ENCODE results near the gene SNX25.

Gene SNX25

DNA sequence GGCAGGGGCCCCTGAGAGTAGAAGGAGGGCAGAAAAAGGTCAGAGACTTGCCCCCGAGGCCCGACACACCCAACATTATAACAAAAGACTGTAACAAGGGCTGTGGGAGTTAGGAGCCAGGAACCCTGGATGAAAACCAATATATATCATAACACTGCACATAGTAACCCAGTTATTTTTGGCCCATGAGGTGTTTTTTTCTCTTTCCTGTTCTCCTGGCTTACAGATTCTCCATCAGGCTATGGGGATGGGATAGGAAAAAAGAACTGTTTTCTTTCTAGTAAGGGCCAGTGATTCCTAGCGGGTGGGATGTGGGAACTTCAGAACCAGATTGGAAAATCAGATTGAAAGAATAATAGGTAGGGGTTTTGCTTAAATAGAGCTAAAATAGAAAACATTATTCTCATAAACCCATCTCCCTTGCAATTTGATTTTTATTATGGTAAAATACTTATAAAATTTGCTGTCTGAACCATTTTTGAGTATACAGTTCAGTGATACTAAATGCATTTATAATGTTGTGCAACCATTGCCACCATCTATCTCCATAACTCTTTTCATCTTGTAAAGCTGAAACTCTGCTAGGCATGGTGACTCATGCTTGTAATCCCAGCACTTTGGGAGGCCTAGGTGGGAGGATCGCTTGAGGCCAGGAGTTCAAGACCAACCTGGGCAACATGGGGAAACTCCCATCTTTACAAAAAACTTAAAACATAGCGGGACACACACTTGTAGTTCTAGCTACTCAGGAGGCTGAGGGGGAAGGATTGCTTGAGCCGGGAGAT lies 33.5 kb downstream of the SNX25 start:
- POLR2A ChIA-PET: no interaction called here

GRCh38 chr4:185243879-185244278 lies 34.5 kb downstream of the SNX25 start:
- ChIA-PET CTCF (interaction anchor here (0.6 kb wide), 1 partner anchor 61 kb away, joined by 3 read pairs; no protein-coding TSS in a partner anchor), POLR2A (no interaction called here)
- Histone ChIP-seq H3K4me1 (ENCODE audit: control insufficient read depth, insufficient read depth, low read length) (peaks cover 10% of the 10 kb centered on the region), H3K4me3 (ENCODE audit: low read depth, low read length) (no peak overlapping the region), H3K36me3 (ENCODE audit: control insufficient read depth in 2 of 2, insufficient read depth in 1 of 2, low read length in 2 of 2) (no peaks in the 10 kb centered on the region; a peak in 1 of 3 replicates), H3K27ac (ENCODE audit: extremely low read depth, low read depth, low read length) (no peak overlapping the region), H3K9me3 (ENCODE audit: control insufficient read depth, insufficient read depth, low read depth, low read length) (no peaks in the 10 kb centered on the region)
- TF ChIP-seq, protein P1, sequence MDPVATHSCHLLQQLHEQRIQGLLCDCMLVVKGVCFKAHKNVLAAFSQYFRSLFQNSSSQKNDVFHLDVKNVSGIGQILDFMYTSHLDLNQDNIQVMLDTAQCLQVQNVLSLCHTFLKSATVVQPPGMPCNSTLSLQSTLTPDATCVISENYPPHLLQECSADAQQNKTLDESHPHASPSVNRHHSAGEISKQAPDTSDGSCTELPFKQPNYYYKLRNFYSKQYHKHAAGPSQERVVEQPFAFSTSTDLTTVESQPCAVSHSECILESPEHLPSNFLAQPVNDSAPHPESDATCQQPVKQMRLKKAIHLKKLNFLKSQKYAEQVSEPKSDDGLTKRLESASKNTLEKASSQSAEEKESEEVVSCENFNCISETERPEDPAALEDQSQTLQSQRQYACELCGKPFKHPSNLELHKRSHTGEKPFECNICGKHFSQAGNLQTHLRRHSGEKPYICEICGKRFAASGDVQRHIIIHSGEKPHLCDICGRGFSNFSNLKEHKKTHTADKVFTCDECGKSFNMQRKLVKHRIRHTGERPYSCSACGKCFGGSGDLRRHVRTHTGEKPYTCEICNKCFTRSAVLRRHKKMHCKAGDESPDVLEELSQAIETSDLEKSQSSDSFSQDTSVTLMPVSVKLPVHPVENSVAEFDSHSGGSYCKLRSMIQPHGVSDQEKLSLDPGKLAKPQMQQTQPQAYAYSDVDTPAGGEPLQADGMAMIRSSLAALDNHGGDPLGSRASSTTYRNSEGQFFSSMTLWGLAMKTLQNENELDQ (tag by site-specific recombination; IDR thresholded peaks at IDR 0.05; ENCODE audit: low read depth): no peak
- TF ChIP-seq, protein P2, sequence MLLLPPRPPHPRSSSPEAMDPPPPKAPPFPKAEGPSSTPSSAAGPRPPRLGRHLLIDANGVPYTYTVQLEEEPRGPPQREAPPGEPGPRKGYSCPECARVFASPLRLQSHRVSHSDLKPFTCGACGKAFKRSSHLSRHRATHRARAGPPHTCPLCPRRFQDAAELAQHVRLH (tag by site-specific recombination; IDR thresholded peaks at IDR 0.05): no peak
- no peak for TF ChIP-seq ZNF571 (tag by site-specific recombination; IDR thresholded peaks at IDR 0.05)
- no peak for TF ChIP-seq ZNF701 (tag by site-specific recombination; IDR thresholded peaks at IDR 0.05)
- no peak for TF ChIP-seq ZNF529 (tag by site-specific recombination; IDR thresholded peaks at IDR 0.05; ENCODE audit: insufficient replicate concordance)
- no peak for TF ChIP-seq ZNF747 (tag by site-specific recombination; IDR thresholded peaks at IDR 0.05)
- no peak for TF ChIP-seq HOXD13 (CRISPR knock-in tag; IDR thresholded peaks at IDR 0.05; ENCODE audit: borderline replicate concordance)
- no peak for TF ChIP-seq ZNF146 (tag by site-specific recombination; IDR thresholded peaks at IDR 0.05)
- TF ChIP-seq GLI4 (tag by site-specific recombination; IDR thresholded peaks at IDR 0.05): no peak

More for the DNA sequence above, 33.5 kb downstream of the SNX25 start:
- no peak overlapping the region for H3K4me3 ChIP-seq (ENCODE audit: low read depth, low read length)
- CTCF ChIA-PET: interaction anchor here (0.6 kb wide), 1 partner anchor 60 kb away, joined by 3 read pairs; no protein-coding TSS in a partner anchor
- H3K36me3 ChIP-seq (ENCODE audit: control insufficient read depth in 2 of 2, insufficient read depth in 1 of 2, low read length in 2 of 2): no peaks in the 10 kb centered on the region
- TF ChIP-seq WT1 (tag by site-specific recombination; IDR thresholded peaks at IDR 0.05): peak; percentile 60
- no peak for TF ChIP-seq IKZF3 (tag by site-specific recombination; IDR thresholded peaks at IDR 0.05)
- no peak for TF ChIP-seq PRDM1 (tag by site-specific recombination; IDR thresholded peaks at IDR 0.05)
- no peak for TF ChIP-seq ZFP37 (tag by site-specific recombination; IDR thresholded peaks at IDR 0.05)
- TF ChIP-seq ZIC2 (tag by site-specific recombination; IDR thresholded peaks at IDR 0.05): no peak
- TF ChIP-seq ZBTB20 (tag by site-specific recombination; IDR thresholded peaks at IDR 0.05): no peak
- no peak for TF ChIP-seq OVOL3 (tag by site-specific recombination; IDR thresholded peaks at IDR 0.05)
- TF ChIP-seq ZNF560 (tag by site-specific recombination; IDR thresholded peaks at IDR 0.05; ENCODE audit: borderline replicate concordance): no peak
- TF ChIP-seq SP2 (tag by site-specific recombination; IDR thresholded peaks at IDR 0.05): no peak
- TF ChIP-seq ZNF148 (tag by site-specific recombination; IDR thresholded peaks at IDR 0.05; ENCODE audit: borderline replicate concordance): no peak
- 0 out of 2 replicates have a peak, but pooled peaks have one; percentile 18 for TF ChIP-seq SP7 (tag by site-specific recombination; IDR thresholded peaks at IDR 0.05)
- TF ChIP-seq ZNF529 (tag by site-specific recombination; IDR thresholded peaks at IDR 0.05; ENCODE audit: insufficient replicate concordance): no peak
- TF ChIP-seq ZFP69B (tag by site-specific recombination; IDR thresholded peaks at IDR 0.05): no peak
- peak; percentile 40; the same call in 1 of the 2 replicates for TF ChIP-seq GLIS1 (tag by site-specific recombination; IDR thresholded peaks at IDR 0.05)
- TF ChIP-seq ZNF670 (tag by site-specific recombination; IDR thresholded peaks at IDR 0.05; ENCODE audit: low read depth): no peak
- TF ChIP-seq ZNF658 (tag by site-specific recombination; IDR thresholded peaks at IDR 0.05): no peak
- TF ChIP-seq ZNF830 (tag by site-specific recombination; IDR thresholded peaks at IDR 0.05; ENCODE audit: low read depth): no peak
- TF ChIP-seq SP3 (tag by site-specific recombination; IDR thresholded peaks at IDR 0.05): no peak
- TF ChIP-seq ZNF473 (tag by site-specific recombination; IDR thresholded peaks at IDR 0.05): no peak
- no peak for TF ChIP-seq ZNF184 (tag by site-specific recombination; IDR thresholded peaks at IDR 0.05)
- no peak for TF ChIP-seq KLF17 (tag by site-specific recombination; IDR thresholded peaks at IDR 0.05)
- H3K4me1 ChIP-seq (ENCODE audit: control insufficient read depth, insufficient read depth, low read length): peaks cover 10% of the 10 kb centered on the region
- no peak overlapping the region for H3K27ac ChIP-seq (ENCODE audit: extremely low read depth, low read depth, low read length)
- H3K9me3 ChIP-seq (ENCODE audit: control insufficient read depth, insufficient read depth, low read depth, low read length): no peaks in the 10 kb centered on the region
